Epidermal melanocyte (primary cell): Measurements from ENCODE around the gene ZNF318.
"Not testable (repeated sequence)": the region's sequence is repeated elsewhere in the genome, so short reads cannot be mapped to it uniquely, and the experiment has no call there.

ENCODE experiments used
- DNase-seq: peaks from one replicate; pipeline ENCODE4 v3.0.0; 2011; ENCODE audit warnings: low spot score; ENCODE audit not compliant: insufficient read length

ZNF318 gene

GRCh38 chr6:43389730-43390295, 20.4 kb upstream of the ZNF318 start:
- DNase-seq, result no peak

- DNase-seq, result no peak
Measured at GRCh38 chr6:43386492-43386891, 17.0 kb upstream of the ZNF318 start.

- no peak for DNase-seq
Measured at GRCh38 chr6:43383021-43383667, 13.7 kb upstream of the ZNF318 start.

GRCh38 chr6:43380858-43381257, 11.4 kb upstream of the ZNF318 start:
- DNase-seq, result not testable (repeated sequence)

- DNase-seq, result no peak
Measured at GRCh38 chr6:43378631-43379030, 9.2 kb upstream of the ZNF318 start.

- no peak for DNase-seq
Measured at GRCh38 chr6:43377710-43378229, 8.3 kb upstream of the ZNF318 start.

GRCh38 chr6:43376551-43376981, 7.1 kb upstream of the ZNF318 start:
- DNase-seq, result no peak

GRCh38 chr6:43375693-43376092, 6.2 kb upstream of the ZNF318 start:
- DNase-seq, result no peak

GRCh38 chr6:43373252-43373875, 3.9 kb upstream of the ZNF318 start:
- DNase-seq, result no peak

GRCh38 chr6:43370003-43370580, 645 bp upstream of the ZNF318 start:
- not testable (repeated sequence) for DNase-seq

GRCh38 chr6:43368259-43369160, 937 bp downstream of the ZNF318 start:
- DNase-seq, result no peak

- no peak for DNase-seq
Measured at GRCh38 chr6:43367245-43367984, 2.0 kb downstream of the ZNF318 start.

- DNase-seq, result no peak
Measured at GRCh38 chr6:43361269-43361668, 8.2 kb downstream of the ZNF318 start.

- DNase-seq, result no peak
Measured at GRCh38 chr6:43359831-43360230, 9.6 kb downstream of the ZNF318 start.

GRCh38 chr6:43359381-43359780, 10.1 kb downstream of the ZNF318 start:
- no peak for DNase-seq

GRCh38 chr6:43355862-43356590, 13.4 kb downstream of the ZNF318 start:
- no peak for DNase-seq

GRCh38 chr6:43351951-43352350, 17.5 kb downstream of the ZNF318 start:
- not testable (repeated sequence) for DNase-seq

GRCh38 chr6:43347444-43347843, 22.0 kb downstream of the ZNF318 start:
- no peak for DNase-seq

GRCh38 chr6:43347021-43347420, 22.4 kb downstream of the ZNF318 start:
- DNase-seq, result no peak

- not testable (repeated sequence) for DNase-seq
Measured at GRCh38 chr6:43346243-43346642, 23.2 kb downstream of the ZNF318 start.
